GM19395 (cell line): ENCODE measurements around the gene SLC66A1.

Source experiments
- ATAC-seq: cut with Tn5 transposase; IDR thresholded peaks from one replicate; pipeline ENCODE4 v1.9.1; 2021; ENCODE audit warnings: mild to moderate bottlenecking, moderate library complexity; ENCODE audit not compliant: unreplicated experiment

The SLC66A1 gene

GRCh38 chr1:19375631-19376400, 63.7 kb downstream of the SLC66A1 start:
- ATAC-seq, result no peak

- ATAC-seq, result no peak
Measured at GRCh38 chr1:19376428-19377372, 64.6 kb downstream of the SLC66A1 start.

- ATAC-seq, result no peak
Measured at GRCh38 chr1:19377812-19378718, 65.9 kb downstream of the SLC66A1 start.
